T-cell (primary cell): Measurements from ENCODE around the gene HIPK2. TPM values are rescaled to one million over a fixed set of nuclear protein-coding genes. Genes with fewer than 3 reads are reported as not detected.

Experiments used
- ATAC-seq, 4 experiments: fragments of 200-7000 bp in 3 of 4; fragments of 150-1000 bp in 1 of 4; cut with Tn5 transposase; replicated peaks in 1 of 4; 1 replicate in 3 of 4; 2 replicates in 1 of 4; pipeline ENCODE4 v1.10.0; 2021; ENCODE audit warnings: moderate library complexity in 3 of 4, mild to moderate bottlenecking in 2 of 4, moderate number of reproducible peaks in 1 of 4
- CTCF ChIA-PET, 2 donors: fragments of 300-600 bp; sonication (Branson Sonifier 250); formaldehyde crosslinking; loops; one replicate each; lab custom pipeline; 2022; ENCODE audit warnings: antibody characterized with exemption in 2 of 2; lab: Charles Lee
- POLR2A ChIA-PET, 2 donors: fragments of 300-600 bp; sonication (Branson Sonifier 250); formaldehyde crosslinking; loops; one replicate each; lab custom pipeline; 2022; ENCODE audit warnings: antibody characterized with exemption in 2 of 2; lab: Charles Lee
- DNase-seq, 35 experiments: peaks; one replicate each; pipeline versions ENCODE4 v3.0.0 to v3.0.0-alpha.2; 2013 to 2023
- H3K27ac ChIP-seq: one replicate; pipeline ENCODE4 v1.5.1; 2013; ENCODE audit warnings: low read length
- H3K27me3 ChIP-seq, 2 experiments: replicated peaks in 1 of 2; 1 replicate in 1 of 2; 2 replicates in 1 of 2; pipeline versions ENCODE4 v1.6.1 to v1.7.0; 2013; ENCODE audit warnings: low read length in 1 of 2, mixed read lengths in 1 of 2; ENCODE audit not compliant: control insufficient read depth in 2 of 2, insufficient read depth in 2 of 2; ENCODE audit errors: extremely low read depth in 1 of 2
- H3K36me3 ChIP-seq, 2 donors: 1 replicate in 1 of 2; 2 replicates in 1 of 2; pipeline versions ENCODE4 v1.6.1 to v1.7.0; 2013; ENCODE audit warnings: low read length in 1 of 2; ENCODE audit not compliant: control insufficient read depth in 2 of 2, insufficient read depth in 1 of 2; ENCODE audit errors: extremely low read depth in 1 of 2
- H3K4me1 ChIP-seq, 2 experiments: 1 replicate in 1 of 2; 2 replicates in 1 of 2; pipeline versions ENCODE4 v1.6.1 to v1.7.0; 2013; ENCODE audit warnings: low read length in 2 of 2, mixed read lengths in 1 of 2; ENCODE audit not compliant: insufficient read depth in 2 of 2, control insufficient read depth in 1 of 2; ENCODE audit errors: extremely low read depth in 1 of 2
- H3K4me3 ChIP-seq, 2 donors: 1 replicate in 1 of 2; 2 replicates in 1 of 2; pipeline versions ENCODE4 v1.5.1 to v1.7.0; 2013; ENCODE audit warnings: mild to moderate bottlenecking in 2 of 2, low read length in 1 of 2, moderate library complexity in 1 of 2; ENCODE audit not compliant: control insufficient read depth in 1 of 2; ENCODE audit errors: extremely low read depth in 1 of 2
- H3K9me3 ChIP-seq: 2 replicates; pipeline ENCODE4 v1.7.0; 2013
- H3K27ac Mint-ChIP-seq, 2 donors: one replicate each; pipeline ENCODE4 v1.8.0; 2020 to 2021; ENCODE audit warnings: mild to moderate bottlenecking in 2 of 2, mixed read lengths in 2 of 2
- H3K27me3 Mint-ChIP-seq, 2 donors: one replicate each; pipeline ENCODE4 v1.8.0; 2021 to 2022; ENCODE audit warnings: mixed read lengths in 2 of 2
- H3K36me3 Mint-ChIP-seq: one replicate; pipeline ENCODE4 v1.8.0; 2021; ENCODE audit warnings: mixed read lengths
- H3K4me1 Mint-ChIP-seq, 3 donors: one replicate each; pipeline ENCODE4 v1.8.0; 2020 to 2022; ENCODE audit warnings: mixed read lengths in 3 of 3, mild to moderate bottlenecking in 1 of 3
- H3K4me3 Mint-ChIP-seq, 3 donors: one replicate each; pipeline ENCODE4 v1.8.0; 2020 to 2022; ENCODE audit warnings: mild to moderate bottlenecking in 3 of 3, mixed read lengths in 3 of 3, moderate library complexity in 3 of 3
- H3K9me3 Mint-ChIP-seq, 3 donors: one replicate each; pipeline ENCODE4 v1.8.0; 2020 to 2022; ENCODE audit warnings: mixed read lengths in 3 of 3
- WGBS: methylation state at CpG from one replicate; pipeline ENCODE4 v1.1.5; 2013; ENCODE audit warnings: missing lambda C conversion rate; ENCODE audit not compliant: insufficient coverage; 5-methylcytosine and 5-hydroxymethylcytosine counted together
- total RNA-seq, 35 experiments: library from RNA in 6 of 35; stranded (reverse) in 6 of 35; fragments of 120-200 nt in 1 of 35; gene quantifications; one replicate each; pipeline versions ENCODE4 v1.2.1 to v1.2.4 and lab custom pipeline; 2013 to 2026

The HIPK2 gene
- total RNA-seq, 5 donors from 2014 or later (not counting 1 experiment from before 2014, with no cell fraction given) = 32.7 to 34.5 (median 33.5) TPM

- Histone ChIP-seq H3K27me3 (no peaks in the 10 kb centered on the region), H3K9me3 (no peaks in the 10 kb centered on the region), H3K27ac (no peak overlapping the region), H3K4me3 (no peak overlapping the region), H3K4me1 (peaks cover 52 to 55% of the 10 kb centered on the region in 2 experiments), H3K36me3 (no peaks in the 10 kb centered on the region)
- Mint-ChIP-seq H3K27ac (peak overlapping the region; percentile 23 to 84), H3K36me3 (no peaks in the 10 kb centered on the region), H3K4me3 (no peak overlapping the region), H3K4me1 (peaks cover 84 to 88% (median 87%) of the 10 kb centered on the region in 3 donors), H3K9me3 (no peaks in the 10 kb centered on the region), H3K27me3 (no peaks in the 10 kb centered on the region)
- no peak for DNase-seq
- ChIA-PET POLR2A (interaction anchor here in 1 of 2 donors (0.6 kb wide), 2 partner anchors 23 to 921 kb away, joined by 3 to 4 read pairs; no protein-coding TSS in a partner anchor), CTCF (interaction anchor here in 1 of 2 donors (0.5 kb wide), 1 partner anchor 44 kb away, joined by 13 read pairs; no protein-coding TSS in a partner anchor)
- ATAC-seq = no peak
- 100% methylated on average over 1 of the region's 7 CpGs for WGBS
Observed at GRCh38 chr7:139772115-139772514, 5.7 kb downstream of the HIPK2 start.

- no peak overlapping the region for H3K4me3 ChIP-seq
- H3K4me1 ChIP-seq = peaks cover 58 to 63% of the 10 kb centered on the region in 2 experiments
- ChIA-PET CTCF (interaction anchor here (0.5 to 0.9 kb wide), 4 partner anchors 12 to 125 kb away, joined by 3 to 13 read pairs (median 4); no protein-coding TSS in a partner anchor), POLR2A (interaction anchor here in 1 of 2 donors (0.6 kb wide), 3 partner anchors 9 to 135 kb away, joined by 3 to 4 read pairs (median 4); no protein-coding TSS in a partner anchor)
- WGBS = 69% methylated on average over 10 of the region's 15 CpGs
- DNase-seq = no peak
- H3K36me3 ChIP-seq = no peaks in the 10 kb centered on the region
- peak overlapping the region; percentile 1 to 21 (median 9) for H3K4me3 Mint-ChIP-seq
- H3K4me1 Mint-ChIP-seq = peaks cover 91 to 94% (median 93%) of the 10 kb centered on the region in 3 donors
- H3K27me3 ChIP-seq = no peaks in the 10 kb centered on the region
- peak overlapping the region; percentile 79 to 99 for H3K27ac Mint-ChIP-seq
- no peaks in the 10 kb centered on the region for H3K36me3 Mint-ChIP-seq
- ATAC-seq = no peak
- H3K9me3 Mint-ChIP-seq = no peaks in the 10 kb centered on the region
- no peaks in the 10 kb centered on the region for H3K27me3 Mint-ChIP-seq
- H3K27ac ChIP-seq = no peak overlapping the region
- no peaks in the 10 kb centered on the region for H3K9me3 ChIP-seq
Observed at GRCh38 chr7:139771001-139771956, 6.5 kb downstream of the HIPK2 start.

GRCh38 chr7:139769761-139770160 lies 8.0 kb downstream of the HIPK2 start:
- DNase-seq = no peak
- Histone ChIP-seq H3K27me3 (no peaks in the 10 kb centered on the region), H3K4me1 (peaks cover 53 to 54% of the 10 kb centered on the region in 2 experiments), H3K27ac (peak overlapping the region; percentile 85), H3K9me3 (no peaks in the 10 kb centered on the region), H3K36me3 (no peaks in the 10 kb centered on the region), H3K4me3 (no peak overlapping the region)
- ATAC-seq = no peak
- peak overlapping the region in 1 of 3 donors; percentile 77 for H3K4me3 Mint-ChIP-seq
- H3K27ac Mint-ChIP-seq = peak overlapping the region; percentile 99 to 100
- peaks cover 84 to 90% (median 90%) of the 10 kb centered on the region in 3 donors for H3K4me1 Mint-ChIP-seq
- no peaks in the 10 kb centered on the region for H3K9me3 Mint-ChIP-seq
- ChIA-PET POLR2A (interaction anchor here in 1 of 2 donors (0.5 kb wide), 1 partner anchor 8 kb away, joined by 3 read pairs; no protein-coding TSS in a partner anchor), CTCF (no interaction called here)
- no peaks in the 10 kb centered on the region for H3K27me3 Mint-ChIP-seq
- H3K36me3 Mint-ChIP-seq = peaks cover 5% of the 10 kb centered on the region
- WGBS = 100% methylated on average over 3 of the region's 6 CpGs

GRCh38 chr7:139769066-139769465 lies 8.7 kb downstream of the HIPK2 start:
- 95% methylated on average over 10 of the region's 10 CpGs for WGBS
- H3K36me3 ChIP-seq = no peaks in the 10 kb centered on the region
- POLR2A ChIA-PET = no interaction called here
- no peaks in the 10 kb centered on the region for H3K9me3 ChIP-seq
- no peak overlapping the region for H3K4me3 ChIP-seq
- Mint-ChIP-seq H3K4me3 (peak overlapping the region in 1 of 3 donors; percentile 77), H3K4me1 (peaks cover 84 to 88% (median 88%) of the 10 kb centered on the region in 3 donors), H3K27me3 (no peaks in the 10 kb centered on the region), H3K9me3 (no peaks in the 10 kb centered on the region), H3K27ac (peak overlapping the region; percentile 99 to 100), H3K36me3 (peaks cover 10% of the 10 kb centered on the region)
- peak overlapping the region; percentile 85 for H3K27ac ChIP-seq
- no peaks in the 10 kb centered on the region for H3K27me3 ChIP-seq
- CTCF ChIA-PET = no interaction called here
- DNase-seq (no peak), ATAC-seq (no peak)
- H3K4me1 ChIP-seq = peaks cover 53 to 54% of the 10 kb centered on the region in 2 experiments

GRCh38 chr7:139768249-139768824 lies 9.5 kb downstream of the HIPK2 start:
- Histone ChIP-seq H3K4me3 (peak overlapping the region in 1 of 2 donors; percentile 64), H3K36me3 (no peaks in the 10 kb centered on the region), H3K27ac (peak overlapping the region; percentile 85), H3K9me3 (no peaks in the 10 kb centered on the region), H3K27me3 (no peaks in the 10 kb centered on the region), H3K4me1 (peaks cover 49 to 51% of the 10 kb centered on the region in 2 experiments)
- POLR2A ChIA-PET = interaction anchor here (0.5 to 0.8 kb wide), 6 partner anchors 9 to 87 kb away, joined by 3 to 4 read pairs (median 3); partner anchors contain the start of gene HIPK2 (in 1 of the 2)
- ATAC-seq (peak in 3 of 4 experiments; percentile 5 to 50 (median 11)), DNase-seq (peak in 7 of 35 experiments; percentile 11 to 53 (median 21))
- Mint-ChIP-seq H3K27me3 (no peaks in the 10 kb centered on the region), H3K36me3 (peaks cover 10% of the 10 kb centered on the region), H3K4me1 (peaks cover 84 to 88% (median 88%) of the 10 kb centered on the region in 3 donors), H3K4me3 (peak overlapping the region; percentile 18 to 77 (median 73)), H3K9me3 (no peaks in the 10 kb centered on the region), H3K27ac (peak overlapping the region; percentile 99 to 100)
- WGBS = 30% methylated on average over 3 of the region's 4 CpGs
- CTCF ChIA-PET = interaction anchor here in 1 of 2 donors (0.6 to 1.1 kb wide), 2 partner anchors 121 to 1772 kb away, joined by 3 to 6 read pairs; no protein-coding TSS in a partner anchor
